A673 (cell line): ENCODE data around the gene UCP3. TPM values are rescaled to one million over a fixed set of nuclear protein-coding genes. Genes with fewer than 3 reads are reported as not detected.

Experiments used
- BruUV-seq: library from RNA; stranded (reverse); fragments of 400-500 nt; replicated peaks from 2 replicates; lab custom pipeline; 2021; lab: Mats Ljungman, UMichigan
- CTCF ChIA-PET: fragments of 300-600 bp; sonication (Branson Sonifier 250); formaldehyde crosslinking; loops from one replicate; lab custom pipeline; 2022; ENCODE audit warnings: antibody characterized with exemption; lab: Charles Lee
- POLR2A ChIA-PET: fragments of 300-600 bp; sonication (Branson Sonifier 250); formaldehyde crosslinking; loops from one replicate; lab custom pipeline; 2022; ENCODE audit warnings: antibody characterized with exemption; ENCODE audit not compliant: low non-redundant PET; lab: Charles Lee
- DNase-seq: peaks from one replicate; pipeline ENCODE4 v3.0.0-alpha.2; 2015; ENCODE audit warnings: low spot score
- H3K27ac ChIP-seq: fragments of 200-600 bp; sonication (generic); 2 replicates; pipeline ENCODE4 v1.5.1; 2016; ENCODE audit warnings: mixed run types, low read depth, mild to moderate bottlenecking, mixed read lengths, antibody characterized with exemption, low read length; ENCODE audit not compliant: poor library complexity, severe bottlenecking
- H3K27me3 ChIP-seq: fragments of 200-600 bp; sonication (generic); replicated peaks from 2 replicates; pipeline ENCODE4 v1.6.1; 2017; ENCODE audit warnings: mixed run types, low read depth, mild to moderate bottlenecking, mixed read lengths, antibody characterized with exemption, low read length; ENCODE audit not compliant: insufficient read depth, poor library complexity
- H3K36me3 ChIP-seq: fragments of 200-600 bp; sonication (generic); 2 replicates; pipeline ENCODE4 v1.6.1; 2016; ENCODE audit warnings: mixed run types, mild to moderate bottlenecking, mixed read lengths, antibody characterized with exemption, low read length; ENCODE audit not compliant: insufficient read depth, poor library complexity, severe bottlenecking
- H3K4me1 ChIP-seq: fragments of 200-600 bp; sonication (generic); 2 replicates; pipeline ENCODE4 v1.6.1; 2017; ENCODE audit warnings: mixed run types, mild to moderate bottlenecking, mixed read lengths, antibody characterized with exemption, low read length; ENCODE audit not compliant: insufficient read depth, poor library complexity, severe bottlenecking
- H3K4me3 ChIP-seq: fragments of 200-600 bp; sonication (generic); 2 replicates; pipeline ENCODE4 v1.5.1; 2016; ENCODE audit warnings: low read depth, mixed run types, mild to moderate bottlenecking, mixed read lengths, low read length; ENCODE audit not compliant: poor library complexity, severe bottlenecking
- H3K9me3 ChIP-seq: fragments of 200-600 bp; sonication (generic); 2 replicates; pipeline ENCODE4 v1.6.1; 2016; ENCODE audit warnings: mixed run types, low read depth, mild to moderate bottlenecking, mixed read lengths, antibody characterized with exemption, low read length; ENCODE audit not compliant: poor library complexity, severe bottlenecking
- EZH2 ChIP-seq: fragments of 200-600 bp; sonication (generic); IDR thresholded peaks from 2 replicates; pipeline ENCODE4 v1.6.1; 2017; ENCODE audit warnings: borderline replicate concordance, low read depth, mild to moderate bottlenecking, mixed read lengths, antibody characterized with exemption, low read length; ENCODE audit not compliant: poor library complexity, severe bottlenecking
- intact Hi-C: fragments of 100-400 bp; cut with micrococcal nuclease; formaldehyde crosslinking; loops from one replicate; pipeline ENCODE4 v1.10.0; 2022; ENCODE audit not compliant: unreplicated experiment
- total RNA-seq: library from RNA; stranded (reverse); gene quantifications from 2 replicates; pipeline ENCODE4 v1.2.3, GENCODE V29; 2021
- TF ChIP-seq, protein P1 (sequence below): fragments of 300-800, 200-600 bp; sonication (generic); conservative IDR thresholded peaks from 2 replicates; pipeline ENCODE4 v1.5.1; 2017; ENCODE audit warnings: low read depth, mild to moderate bottlenecking, antibody characterized with exemption, low read length, moderate library complexity, mixed read lengths

The UCP3 gene
- total RNA-seq, 1 experiment from 2014 or later, result 3.6 TPM

GRCh38 chr11:74009230-74009547, 304 bp upstream of the UCP3 start:
- no peaks in the 10 kb centered on the region for H3K4me1 ChIP-seq
- H3K36me3 ChIP-seq, result no peaks in the 10 kb centered on the region
- ChIA-PET CTCF (no interaction called here), POLR2A (no interaction called here)
- no peak overlapping the region for H3K4me3 ChIP-seq
- H3K27me3 ChIP-seq, result no peaks in the 10 kb centered on the region
- no peak overlapping the region for H3K27ac ChIP-seq
- no TSS peak for BruUV-seq
- no peak for TF ChIP-seq EZH2
- TF ChIP-seq, protein P1, sequence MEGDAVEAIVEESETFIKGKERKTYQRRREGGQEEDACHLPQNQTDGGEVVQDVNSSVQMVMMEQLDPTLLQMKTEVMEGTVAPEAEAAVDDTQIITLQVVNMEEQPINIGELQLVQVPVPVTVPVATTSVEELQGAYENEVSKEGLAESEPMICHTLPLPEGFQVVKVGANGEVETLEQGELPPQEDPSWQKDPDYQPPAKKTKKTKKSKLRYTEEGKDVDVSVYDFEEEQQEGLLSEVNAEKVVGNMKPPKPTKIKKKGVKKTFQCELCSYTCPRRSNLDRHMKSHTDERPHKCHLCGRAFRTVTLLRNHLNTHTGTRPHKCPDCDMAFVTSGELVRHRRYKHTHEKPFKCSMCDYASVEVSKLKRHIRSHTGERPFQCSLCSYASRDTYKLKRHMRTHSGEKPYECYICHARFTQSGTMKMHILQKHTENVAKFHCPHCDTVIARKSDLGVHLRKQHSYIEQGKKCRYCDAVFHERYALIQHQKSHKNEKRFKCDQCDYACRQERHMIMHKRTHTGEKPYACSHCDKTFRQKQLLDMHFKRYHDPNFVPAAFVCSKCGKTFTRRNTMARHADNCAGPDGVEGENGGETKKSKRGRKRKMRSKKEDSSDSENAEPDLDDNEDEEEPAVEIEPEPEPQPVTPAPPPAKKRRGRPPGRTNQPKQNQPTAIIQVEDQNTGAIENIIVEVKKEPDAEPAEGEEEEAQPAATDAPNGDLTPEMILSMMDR, result no peak
- no peaks in the 10 kb centered on the region for H3K9me3 ChIP-seq
- DNase-seq, result no peak
- intact Hi-C loops, result no loop called here

DNA sequence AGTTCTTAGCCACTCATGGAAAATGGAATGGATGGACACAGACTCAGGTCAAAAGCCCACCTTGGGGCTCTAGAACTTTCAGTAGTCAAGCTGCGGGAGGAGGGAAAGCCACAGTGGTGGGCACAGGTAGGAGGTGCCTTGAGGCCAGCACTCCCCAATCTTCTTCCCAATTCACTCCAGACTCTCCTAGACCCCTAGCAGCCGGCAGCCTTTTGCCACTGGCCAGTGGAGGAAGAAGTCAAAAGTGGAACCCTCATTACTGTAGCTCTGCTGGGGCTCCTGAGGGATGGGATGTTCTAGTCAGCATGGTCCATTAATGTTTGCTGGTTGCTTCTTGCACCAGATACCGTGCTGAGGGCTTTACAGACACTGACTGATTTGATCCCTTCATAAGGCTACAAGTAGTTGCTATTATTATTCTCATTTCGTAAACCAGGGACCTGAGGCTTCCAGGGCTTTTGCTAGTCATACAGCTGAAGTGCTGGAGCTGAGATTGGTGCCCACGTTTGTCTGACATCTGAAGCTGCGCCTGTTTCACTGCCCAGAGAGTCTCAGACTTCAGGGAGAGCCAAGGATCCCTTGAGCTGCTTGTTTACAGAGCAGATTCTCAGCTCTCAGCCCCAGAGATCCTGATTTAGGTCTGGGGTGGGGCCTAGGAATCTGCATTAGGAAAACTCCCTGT, 1.1 kb downstream of the UCP3 start:
- Histone ChIP-seq H3K36me3 (no peaks in the 10 kb centered on the region), H3K4me1 (no peaks in the 10 kb centered on the region), H3K9me3 (no peaks in the 10 kb centered on the region), H3K27me3 (no peaks in the 10 kb centered on the region), H3K4me3 (no peak overlapping the region), H3K27ac (no peak overlapping the region)
- intact Hi-C loops, result no loop called here
- CTCF ChIA-PET, result no interaction called here
- BruUV-seq, result no TSS peak
- no peak for TF ChIP-seq EZH2
- TF ChIP-seq, protein P1, result no peak
- POLR2A ChIA-PET, result no interaction called here
- DNase-seq, result no peak

DNA sequence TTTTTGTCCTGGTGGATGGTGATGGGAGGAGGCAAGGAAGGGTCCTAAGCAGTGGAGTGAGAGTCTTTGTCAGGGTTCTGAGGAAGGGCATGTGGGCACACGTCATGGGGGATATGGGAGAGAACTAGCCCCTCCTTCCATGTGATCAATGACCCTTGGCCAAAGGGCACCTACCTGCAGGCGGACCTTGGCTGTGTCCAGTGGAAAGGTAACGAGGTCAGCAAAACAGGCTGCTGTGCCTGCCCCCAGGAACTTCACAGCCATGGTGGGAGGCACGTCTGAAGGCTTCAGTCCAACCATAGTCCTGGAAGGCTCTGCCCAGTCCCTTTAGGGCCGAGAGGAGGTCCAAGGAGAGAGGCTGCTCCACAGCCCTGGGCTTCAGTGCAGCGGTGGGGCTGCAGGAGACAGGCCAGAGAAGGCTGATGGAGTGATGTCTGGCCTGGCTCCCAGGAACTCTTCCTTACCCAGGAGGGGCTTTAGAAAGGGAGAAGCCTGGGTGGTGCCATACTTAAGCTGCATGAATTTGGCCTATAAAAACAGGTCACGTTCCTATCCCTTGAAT, 2.1 kb downstream of the UCP3 start:
- ChIA-PET CTCF (no interaction called here), POLR2A (no interaction called here)
- DNase-seq, result no peak
- intact Hi-C loops, result no loop called here
- BruUV-seq, result no TSS peak
- Histone ChIP-seq H3K4me3 (no peak overlapping the region), H3K27ac (no peak overlapping the region), H3K4me1 (no peaks in the 10 kb centered on the region), H3K36me3 (no peaks in the 10 kb centered on the region), H3K27me3 (no peaks in the 10 kb centered on the region), H3K9me3 (no peaks in the 10 kb centered on the region)
- TF ChIP-seq EZH2, result no peak
- TF ChIP-seq, protein P1, result no peak
